Thyroid gland (tissue), 4 donors: ENCODE data around the gene EPHB6.

ENCODE experiments used
- POLR2A ChIP-seq, 2 donors: fragments of 450-650 bp; IDR thresholded peaks; one replicate each; pipeline ENCODE4 v1.6.1; 2017; ENCODE audit warnings: antibody characterized with exemption in 2 of 2, mild to moderate bottlenecking in 2 of 2, moderate library complexity in 1 of 2
- TF ChIP-seq, protein P1 (sequence below), 6 experiments: fragments of 200-600 bp in 3 of 6; fragments of 450-650 bp in 3 of 6; sonication (generic) in 3 of 6; IDR thresholded peaks; one replicate each; pipeline ENCODE4 v1.5.1; 2016 to 2019; ENCODE audit warnings: antibody characterized with exemption in 6 of 6, mild to moderate bottlenecking in 2 of 6, inconsistent platforms in 1 of 6, moderate library complexity in 1 of 6

DNA sequence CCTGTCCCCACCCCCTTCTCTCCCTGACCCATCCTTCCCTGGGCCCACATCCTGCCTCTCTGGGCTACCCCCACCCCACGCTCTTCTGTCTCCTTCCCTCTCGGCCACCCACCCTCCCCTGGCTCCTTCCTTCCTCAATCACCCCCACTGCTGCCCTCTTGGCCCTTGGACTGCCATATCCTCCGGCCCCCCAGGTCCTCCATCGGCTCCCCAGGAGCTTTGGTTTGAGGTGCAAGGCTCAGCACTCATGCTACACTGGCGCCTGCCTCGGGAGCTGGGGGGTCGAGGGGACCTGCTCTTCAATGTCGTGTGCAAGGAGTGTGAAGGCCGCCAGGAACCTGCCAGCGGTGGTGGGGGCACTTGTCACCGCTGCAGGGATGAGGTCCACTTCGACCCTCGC lies 10.9 kb downstream of the EPHB6 start:
- no peak for TF ChIP-seq POLR2A (IDR thresholded peaks at IDR 0.05)
- TF ChIP-seq, protein P1, sequence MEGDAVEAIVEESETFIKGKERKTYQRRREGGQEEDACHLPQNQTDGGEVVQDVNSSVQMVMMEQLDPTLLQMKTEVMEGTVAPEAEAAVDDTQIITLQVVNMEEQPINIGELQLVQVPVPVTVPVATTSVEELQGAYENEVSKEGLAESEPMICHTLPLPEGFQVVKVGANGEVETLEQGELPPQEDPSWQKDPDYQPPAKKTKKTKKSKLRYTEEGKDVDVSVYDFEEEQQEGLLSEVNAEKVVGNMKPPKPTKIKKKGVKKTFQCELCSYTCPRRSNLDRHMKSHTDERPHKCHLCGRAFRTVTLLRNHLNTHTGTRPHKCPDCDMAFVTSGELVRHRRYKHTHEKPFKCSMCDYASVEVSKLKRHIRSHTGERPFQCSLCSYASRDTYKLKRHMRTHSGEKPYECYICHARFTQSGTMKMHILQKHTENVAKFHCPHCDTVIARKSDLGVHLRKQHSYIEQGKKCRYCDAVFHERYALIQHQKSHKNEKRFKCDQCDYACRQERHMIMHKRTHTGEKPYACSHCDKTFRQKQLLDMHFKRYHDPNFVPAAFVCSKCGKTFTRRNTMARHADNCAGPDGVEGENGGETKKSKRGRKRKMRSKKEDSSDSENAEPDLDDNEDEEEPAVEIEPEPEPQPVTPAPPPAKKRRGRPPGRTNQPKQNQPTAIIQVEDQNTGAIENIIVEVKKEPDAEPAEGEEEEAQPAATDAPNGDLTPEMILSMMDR (IDR thresholded peaks at IDR 0.05) = no peak
